GM21619 (cell line): Measurements from ENCODE around the gene SLC16A13.
"Not testable (repeated sequence)": the region's sequence is repeated elsewhere in the genome, so short reads cannot be mapped to it uniquely, and the experiment has no call there.

Experiments
- ATAC-seq: cut with Tn5 transposase; IDR thresholded peaks from one replicate; pipeline ENCODE4 v1.9.1; 2021; ENCODE audit not compliant: unreplicated experiment

Gene SLC16A13

GRCh38 chr17:7058831-7059447 lies 23.1 kb downstream of the SLC16A13 start:
- ATAC-seq = no peak

- no peak for ATAC-seq
These were observed 24.5 kb downstream of the SLC16A13 start for GRCh38 chr17:7060165-7060891.

- no peak for ATAC-seq
These were observed 27.8 kb downstream of the SLC16A13 start for GRCh38 chr17:7063518-7064094.

GRCh38 chr17:7064261-7064660 lies 28.4 kb downstream of the SLC16A13 start:
- ATAC-seq = no peak

- no peak for ATAC-seq
These were observed 31.4 kb downstream of the SLC16A13 start for GRCh38 chr17:7067198-7067597.

- ATAC-seq = no peak
These were observed 32.5 kb downstream of the SLC16A13 start for GRCh38 chr17:7068268-7068667.

- no peak for ATAC-seq
These were observed 34.9 kb downstream of the SLC16A13 start for GRCh38 chr17:7070712-7071111.

- ATAC-seq = no peak
These were observed 36.6 kb downstream of the SLC16A13 start for GRCh38 chr17:7072406-7072805.

- ATAC-seq = no peak
These were observed 39.1 kb downstream of the SLC16A13 start for GRCh38 chr17:7074931-7075330.

GRCh38 chr17:7077911-7078546 lies 42.2 kb downstream of the SLC16A13 start:
- ATAC-seq = no peak

- no peak for ATAC-seq
These were observed 42.9 kb downstream of the SLC16A13 start for GRCh38 chr17:7078711-7079110.

GRCh38 chr17:7079581-7080455 lies 44.0 kb downstream of the SLC16A13 start, which contains the start of gene CLEC10A:
Gene CLEC10A (minus strand): TSS chr17:7080251. CDS start chr17:7078812, 1,439 bp downstream.
- no peak for ATAC-seq

GRCh38 chr17:7080456-7081041 lies 44.7 kb downstream of the SLC16A13 start:
- no peak for ATAC-seq

GRCh38 chr17:7081341-7082062 lies 45.7 kb downstream of the SLC16A13 start:
- no peak for ATAC-seq

- ATAC-seq = no peak
These were observed 47.8 kb downstream of the SLC16A13 start for GRCh38 chr17:7083592-7083991.

GRCh38 chr17:7084088-7084487 lies 48.3 kb downstream of the SLC16A13 start:
- ATAC-seq = no peak

- ATAC-seq = not testable (repeated sequence)
These were observed 52.6 kb downstream of the SLC16A13 start for GRCh38 chr17:7088442-7088841.

- not testable (repeated sequence) for ATAC-seq
These were observed 53.8 kb downstream of the SLC16A13 start for GRCh38 chr17:7089570-7089969.
